NCI-H2227 treated with DMSO at 0.1 percent for 48 hours (cell line): ENCODE measurements around the gene NOTCH1.

Experiments used
- DNase-seq: peaks from one replicate; lab custom pipeline; 2025; lab: John Stamatoyannopoulos, UW

The NOTCH1 gene

DNA sequence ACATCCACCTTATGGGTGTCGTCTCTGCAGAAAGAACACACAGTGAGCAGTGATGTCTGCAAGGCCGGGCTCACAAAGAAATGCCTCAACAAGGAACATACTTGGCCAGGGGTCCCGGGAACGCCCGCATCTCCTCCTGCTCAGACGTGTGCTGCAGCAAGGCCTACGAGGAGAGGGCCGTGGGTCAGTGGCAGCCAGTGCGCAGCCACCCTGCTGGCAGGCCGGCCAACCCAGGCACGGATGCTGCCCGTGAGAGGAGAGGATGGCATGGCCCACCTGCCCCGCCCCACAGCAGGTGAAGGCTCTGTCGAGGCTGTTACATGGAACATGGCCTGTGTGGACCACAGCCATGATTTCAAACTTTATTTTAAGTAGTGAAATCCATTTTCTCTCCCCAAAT is 82.3 kb downstream of the NOTCH1 start:
- DNase-seq: no peak

DNA sequence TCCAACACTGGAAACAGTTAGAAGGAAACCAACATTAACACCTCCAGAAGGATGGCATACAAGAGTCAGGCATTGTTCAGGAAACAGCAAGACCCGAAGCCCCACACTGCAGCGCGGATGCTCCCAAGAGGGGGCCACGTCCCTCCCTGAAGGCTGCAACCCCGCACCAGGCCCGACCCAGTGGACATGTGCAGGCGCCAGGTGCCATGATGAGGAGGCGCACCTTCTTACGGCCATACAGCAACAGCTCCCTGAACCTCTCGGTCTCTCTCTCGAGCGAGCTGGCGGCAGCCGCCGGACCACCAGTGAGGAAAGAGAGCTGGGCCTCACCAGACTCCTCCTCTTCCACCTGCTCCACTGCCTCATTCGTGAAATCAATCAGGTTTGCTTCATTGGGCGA is 83.2 kb downstream of the NOTCH1 start:
- DNase-seq: no peak

- no peak for DNase-seq
These were observed 85.0 kb downstream of the NOTCH1 start for GRCh38 chr9:136460772-136461325.

DNA sequence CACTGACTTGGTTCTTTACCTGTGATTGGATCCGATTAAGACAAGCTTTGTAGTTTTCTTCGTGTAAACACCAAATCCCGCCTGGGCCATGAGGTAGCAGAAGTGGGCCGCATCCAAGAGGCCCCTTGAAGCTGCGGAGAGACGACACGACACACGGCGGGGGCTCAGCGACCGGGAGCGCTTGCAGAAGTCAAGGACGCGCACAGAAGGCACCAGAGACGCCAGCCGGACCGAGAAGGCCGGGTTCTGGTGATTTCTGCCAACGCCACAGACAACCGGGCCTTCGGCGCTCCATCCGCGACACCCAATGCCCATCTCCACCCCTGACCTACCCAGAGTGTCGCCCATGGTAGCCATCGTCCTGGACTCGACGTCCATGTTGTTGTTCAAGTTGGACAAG is 86.4 kb downstream of the NOTCH1 start:
- no peak for DNase-seq

GRCh38 chr9:136457326-136457725 is 88.5 kb downstream of the NOTCH1 start:
- DNase-seq: no peak

DNA sequence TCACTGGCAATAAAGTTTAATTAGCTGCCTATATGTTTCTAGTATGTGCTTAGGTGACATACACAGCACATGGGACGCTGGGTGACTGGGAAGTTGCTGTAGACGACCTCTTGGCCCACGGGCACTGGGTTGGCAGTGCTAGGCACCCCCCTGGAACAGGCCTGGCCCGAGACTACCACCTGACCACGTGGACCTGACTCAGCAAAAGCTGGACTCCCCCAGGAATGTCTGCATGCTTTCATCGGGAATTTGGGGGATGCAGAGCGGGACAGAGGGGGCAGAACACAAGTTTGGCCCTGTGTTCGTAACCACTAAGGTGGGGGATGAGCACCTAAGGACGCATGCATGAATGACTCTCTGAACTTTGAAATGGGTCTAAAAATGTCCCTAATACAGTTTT is 89.6 kb downstream of the NOTCH1 start:
- DNase-seq: no peak

DNA sequence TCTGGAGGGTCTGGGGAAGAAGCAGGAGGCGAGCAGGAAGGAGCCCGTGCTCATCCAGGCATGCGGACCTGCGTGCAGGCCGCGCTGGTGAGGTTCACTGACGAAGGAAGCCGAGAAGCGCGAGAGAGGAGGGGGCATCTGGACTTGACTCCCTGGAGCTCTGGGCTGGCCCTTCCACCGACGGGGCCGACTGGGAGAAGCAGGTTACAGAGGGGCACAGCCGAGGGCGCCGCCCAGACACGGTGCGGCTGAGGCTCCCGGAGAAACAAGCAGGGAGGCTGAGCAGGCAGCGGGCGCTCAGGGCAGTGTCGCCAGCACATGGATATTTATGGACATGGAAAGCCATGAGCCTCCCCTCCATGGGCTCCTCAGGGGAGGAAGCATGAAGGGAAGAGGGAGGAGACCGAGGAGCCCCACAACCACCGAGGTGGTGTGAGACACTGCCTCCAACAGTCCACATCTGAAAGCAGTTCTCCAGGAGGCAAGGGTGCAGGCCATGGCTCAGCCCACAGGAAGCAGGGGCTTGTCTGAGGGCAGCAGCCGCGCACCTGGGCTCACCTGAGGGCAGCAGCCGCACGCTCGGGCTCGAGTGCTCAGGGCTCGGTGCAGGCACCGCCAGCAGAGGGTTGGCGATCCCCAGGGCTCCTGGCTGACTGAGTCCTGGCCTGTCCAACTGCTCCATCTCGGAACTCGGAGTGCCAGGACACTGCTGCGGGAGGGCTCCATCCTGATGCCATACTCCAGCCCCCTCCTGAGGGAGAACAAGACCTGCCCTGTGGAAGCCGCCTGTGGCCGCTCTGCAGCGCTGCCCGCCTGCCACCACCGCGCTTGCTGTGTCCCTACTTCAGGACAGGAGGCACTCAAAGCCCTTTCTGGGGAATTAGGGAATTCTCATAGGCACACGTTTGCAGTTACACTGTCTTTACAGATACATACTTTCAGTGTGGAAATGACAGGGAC is 90.5 kb downstream of the NOTCH1 start:
- DNase-seq: no peak

- DNase-seq: no peak
These were observed 91.6 kb downstream of the NOTCH1 start for GRCh38 chr9:136454026-136454796.

GRCh38 chr9:136453326-136453725 is 92.5 kb downstream of the NOTCH1 start:
- no peak for DNase-seq

DNA sequence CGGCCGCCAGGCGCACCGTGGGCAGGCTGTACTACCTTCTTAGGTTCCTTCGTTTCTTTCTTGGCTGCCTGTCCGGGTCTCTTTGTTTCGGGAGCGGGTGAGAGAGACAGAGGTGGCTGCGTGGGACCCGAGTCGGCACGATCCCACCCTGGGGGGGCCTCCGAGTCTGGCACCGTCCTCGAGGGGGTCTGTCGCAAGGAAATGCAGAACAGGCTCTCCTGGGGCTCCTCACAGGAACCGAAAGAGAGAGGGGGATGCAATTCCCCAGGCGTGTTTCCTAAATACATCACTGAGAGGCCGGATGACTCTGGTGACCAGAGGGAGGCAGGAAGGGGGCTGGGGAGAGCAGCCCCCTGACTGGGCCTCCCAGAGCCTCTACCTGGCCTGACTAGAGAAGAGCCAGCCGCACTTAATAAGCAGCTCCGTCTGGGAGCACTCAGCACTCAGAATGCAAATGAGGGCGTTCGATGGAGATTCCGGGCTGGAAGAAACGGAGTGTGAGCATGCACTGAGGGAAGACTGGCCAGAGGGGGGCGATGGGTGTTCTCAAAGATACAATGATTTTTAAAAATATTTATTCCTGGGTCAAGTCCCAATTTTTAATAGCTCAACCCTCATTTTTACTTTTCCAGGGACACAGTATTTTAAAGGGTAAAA is 94.5 kb downstream of the NOTCH1 start:
- no peak for DNase-seq

GRCh38 chr9:136448655-136449054 is 97.2 kb downstream of the NOTCH1 start:
- DNase-seq: no peak

- DNase-seq: no peak
These were observed 98.6 kb downstream of the NOTCH1 start for GRCh38 chr9:136447173-136447778.

GRCh38 chr9:136445799-136446198 is 100.0 kb downstream of the NOTCH1 start:
- no peak for DNase-seq
